OCI-LY3 (cell line): ENCODE data around the gene WDR46.

Source experiments
- H2AFZ ChIP-seq: fragments of 200-600, 300-600 bp; shearing (Covaris generic); 2 replicates; pipeline ENCODE4 v1.6.0; 2014; ENCODE audit warnings: antibody characterized with exemption, low read depth, low read length
- H3K27ac ChIP-seq: fragments of 200-600, 300-600 bp; sonication (generic); 2 replicates; pipeline ENCODE4 v1.5.1; 2014; ENCODE audit warnings: mild to moderate bottlenecking, low read length, moderate library complexity, mixed read lengths
- H3K27me3 ChIP-seq: fragments of 200-600, 300-600 bp; sonication (generic); 2 replicates; pipeline ENCODE4 v1.6.1; 2014; ENCODE audit warnings: low read depth, low read length, mixed read lengths
- H3K36me3 ChIP-seq: fragments of 200-600, 300-600 bp; sonication (generic); replicated peaks from 2 replicates; pipeline ENCODE3; 2014; ENCODE audit warnings: low read depth, low read length, mixed read lengths
- H3K4me1 ChIP-seq: fragments of 300-600, 200-600 bp; sonication (generic); 2 replicates; pipeline ENCODE4 v1.6.1; 2014; ENCODE audit warnings: low read length, mixed read lengths
- H3K4me2 ChIP-seq: fragments of 200-600, 300-600 bp; sonication (generic); 2 replicates; pipeline ENCODE4 v1.6.1; 2014; ENCODE audit warnings: low read length, mixed read lengths
- H3K4me3 ChIP-seq: fragments of 300-600, 200-600 bp; sonication (generic); 2 replicates; pipeline ENCODE4 v1.5.1; 2014; ENCODE audit warnings: antibody characterized with exemption, mild to moderate bottlenecking, low read length, moderate library complexity
- H3K79me2 ChIP-seq: fragments of 300-600, 200-600 bp; shearing (Covaris generic); 2 replicates; pipeline ENCODE4 v1.6.1; 2014; ENCODE audit warnings: mild to moderate bottlenecking, low read length, mixed read lengths
- H3K9ac ChIP-seq: fragments of 300-600, 200-600 bp; shearing (Covaris generic); 2 replicates; pipeline ENCODE4 v1.6.0; 2014; ENCODE audit warnings: mild to moderate bottlenecking, low read length, moderate library complexity
- H3K9me3 ChIP-seq: fragments of 200-600, 300-600 bp; shearing (Covaris generic); 2 replicates; pipeline ENCODE4 v1.6.1; 2014; ENCODE audit warnings: low read length, mixed read lengths; ENCODE audit not compliant: insufficient read depth
- H4K20me1 ChIP-seq: fragments of 200-600, 300-600 bp; sonication (generic); 2 replicates; pipeline ENCODE4 v1.6.1; 2016; ENCODE audit warnings: low read length, mixed read lengths; ENCODE audit not compliant: insufficient read depth
- CTCF ChIP-seq: fragments of 200-600, 300-600 bp; sonication (generic); IDR thresholded peaks from 2 replicates; pipeline ENCODE4 v1.5.1; 2014; ENCODE audit warnings: antibody characterized with exemption, low read length, low read depth
- EZH2phosphoT487 ChIP-seq: fragments of 200-600 bp; shearing (Covaris generic); IDR thresholded peaks from 2 replicates; pipeline ENCODE4 v1.6.1; 2018; ENCODE audit warnings: antibody characterized with exemption, mixed run types, low read depth

Gene WDR46

GRCh38 chr6:33295621-33296369 is 6.8 kb upstream of the WDR46 start:
- Histone ChIP-seq H3K36me3 (peaks cover 17% of the 10 kb centered on the region), H3K4me1 (peaks cover 16% of the 10 kb centered on the region), H3K27me3 (no peaks in the 10 kb centered on the region), H2AFZ (no peak overlapping the region), H3K79me2 (peaks cover 7% of the 10 kb centered on the region), H3K9ac (no peak overlapping the region), H3K4me2 (no peak overlapping the region), H4K20me1 (no peaks in the 10 kb centered on the region), H3K27ac (no peak overlapping the region), H3K9me3 (no peaks in the 10 kb centered on the region), H3K4me3 (no peak overlapping the region)
- TF ChIP-seq CTCF: no peak
- TF ChIP-seq EZH2phosphoT487: no peak

GRCh38 chr6:33294086-33294823 is 5.2 kb upstream of the WDR46 start:
- no peak for TF ChIP-seq EZH2phosphoT487
- no peak for TF ChIP-seq CTCF
- no peaks in the 10 kb centered on the region for H3K27me3 ChIP-seq
- H3K4me3 ChIP-seq: no peak overlapping the region
- H3K36me3 ChIP-seq: peaks cover 9% of the 10 kb centered on the region
- no peaks in the 10 kb centered on the region for H3K9me3 ChIP-seq
- H3K27ac ChIP-seq: no peak overlapping the region
- H3K9ac ChIP-seq: no peak overlapping the region
- peaks cover 21% of the 10 kb centered on the region for H3K79me2 ChIP-seq
- peaks cover 16% of the 10 kb centered on the region for H3K4me1 ChIP-seq
- H2AFZ ChIP-seq: no peak overlapping the region
- no peak overlapping the region for H3K4me2 ChIP-seq
- no peaks in the 10 kb centered on the region for H4K20me1 ChIP-seq

GRCh38 chr6:33292996-33293682 is 4.1 kb upstream of the WDR46 start:
- no peak for TF ChIP-seq CTCF
- TF ChIP-seq EZH2phosphoT487: no peak
- H3K36me3 ChIP-seq: peaks cover 9% of the 10 kb centered on the region
- H3K4me2 ChIP-seq: no peak overlapping the region
- H4K20me1 ChIP-seq: no peaks in the 10 kb centered on the region
- H2AFZ ChIP-seq: no peak overlapping the region
- peaks cover 28% of the 10 kb centered on the region for H3K79me2 ChIP-seq
- no peak overlapping the region for H3K27ac ChIP-seq
- H3K9me3 ChIP-seq: no peaks in the 10 kb centered on the region
- H3K27me3 ChIP-seq: no peaks in the 10 kb centered on the region
- H3K9ac ChIP-seq: no peak overlapping the region
- H3K4me1 ChIP-seq: peaks cover 18% of the 10 kb centered on the region
- no peak overlapping the region for H3K4me3 ChIP-seq

- peak overlapping the region; percentile 98 for H3K4me3 ChIP-seq
- no peak overlapping the region for H2AFZ ChIP-seq
- H3K79me2 ChIP-seq: peaks cover 28% of the 10 kb centered on the region
- TF ChIP-seq CTCF: no peak
- H3K9ac ChIP-seq: peak overlapping the region; percentile 89; the same call in 1 of the 2 replicates
- no peaks in the 10 kb centered on the region for H4K20me1 ChIP-seq
- H3K9me3 ChIP-seq: no peaks in the 10 kb centered on the region
- no peaks in the 10 kb centered on the region for H3K27me3 ChIP-seq
- peaks cover 9% of the 10 kb centered on the region for H3K36me3 ChIP-seq
- H3K4me2 ChIP-seq: peak overlapping the region; percentile 97
- H3K4me1 ChIP-seq: peaks cover 12% of the 10 kb centered on the region
- H3K27ac ChIP-seq: no peak overlapping the region
Measured at GRCh38 chr6:33290459-33290858, 1.4 kb upstream of the WDR46 start.
